ENCODE results near the gene NPM1.

The NPM1 gene

DNA sequence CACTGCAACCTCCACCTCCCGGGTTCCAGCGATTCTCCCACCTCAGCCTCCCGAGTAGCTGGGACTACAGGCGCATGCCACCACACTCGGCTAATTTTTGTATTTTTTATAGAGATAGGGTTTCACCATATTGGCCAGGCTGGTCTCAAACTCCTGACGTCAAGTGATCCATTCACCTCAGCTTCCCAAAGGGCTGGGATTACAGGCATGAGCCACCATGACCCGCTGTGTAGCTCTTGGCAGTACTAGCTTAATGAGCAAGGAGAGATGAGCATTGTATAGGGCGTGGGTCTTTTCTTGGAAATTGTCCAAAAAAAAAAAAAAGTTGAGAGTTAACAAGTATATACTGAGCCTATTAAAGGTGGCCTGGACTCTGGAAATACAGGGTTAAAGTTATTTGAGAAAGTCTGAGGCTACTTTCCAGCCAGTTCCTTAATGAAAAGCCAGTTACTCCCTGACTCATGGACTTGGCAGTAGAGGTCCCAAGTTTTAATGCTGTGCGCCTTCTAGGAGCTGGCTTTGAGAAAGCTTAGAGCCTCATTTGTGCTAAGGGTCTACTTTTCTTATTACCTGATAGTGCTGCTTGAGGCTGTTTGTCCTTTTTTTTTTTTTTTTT, 27.6 kb downstream of the NPM1 start:
- DNase-seq = peak; percentile 3

DNA sequence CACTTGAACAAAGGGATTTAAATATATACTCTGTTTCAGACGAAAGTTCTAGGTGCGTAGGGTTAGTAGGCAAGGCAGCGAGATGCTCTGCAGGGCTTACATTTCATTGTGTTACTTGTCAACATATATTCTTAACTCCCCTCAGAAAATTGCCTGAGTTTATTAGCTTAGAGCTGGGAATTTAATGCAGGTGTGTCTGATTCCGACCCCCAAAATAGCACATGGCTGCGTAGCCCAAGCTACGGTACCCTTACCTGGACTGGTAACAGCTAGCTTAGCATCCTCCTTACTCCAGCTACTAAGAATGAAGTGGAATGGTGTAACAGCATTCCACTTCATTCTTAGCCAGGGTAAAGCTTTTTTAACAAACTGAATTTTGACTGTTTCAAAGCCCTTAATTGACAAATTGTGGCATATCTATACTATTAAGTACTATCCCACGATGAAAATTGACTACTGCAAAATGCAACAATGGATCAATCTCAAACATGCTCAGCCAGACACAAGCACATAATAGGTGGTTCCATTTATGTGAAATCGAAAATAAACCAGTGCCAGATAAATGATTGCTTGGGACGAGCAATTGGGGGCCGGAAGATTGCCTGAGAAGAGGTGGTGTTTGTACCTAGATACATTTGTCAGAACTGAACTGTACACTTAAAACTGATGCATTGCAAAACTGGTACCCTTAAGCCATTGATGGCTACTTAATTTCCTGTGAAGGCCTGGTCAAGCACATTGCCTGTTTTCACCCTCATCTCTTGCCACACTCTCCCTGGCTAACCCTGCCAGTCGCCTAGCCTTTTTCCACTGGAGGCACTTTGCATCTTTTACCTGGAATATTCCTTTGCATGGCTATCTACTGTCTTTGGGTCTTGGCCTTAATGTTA, 28.8 kb downstream of the NPM1 start:
- no peak for DNase-seq

- peak; percentile 35 for DNase-seq
These were observed 30.8 kb downstream of the NPM1 start for GRCh38 chr5:171418316-171418981.

DNA sequence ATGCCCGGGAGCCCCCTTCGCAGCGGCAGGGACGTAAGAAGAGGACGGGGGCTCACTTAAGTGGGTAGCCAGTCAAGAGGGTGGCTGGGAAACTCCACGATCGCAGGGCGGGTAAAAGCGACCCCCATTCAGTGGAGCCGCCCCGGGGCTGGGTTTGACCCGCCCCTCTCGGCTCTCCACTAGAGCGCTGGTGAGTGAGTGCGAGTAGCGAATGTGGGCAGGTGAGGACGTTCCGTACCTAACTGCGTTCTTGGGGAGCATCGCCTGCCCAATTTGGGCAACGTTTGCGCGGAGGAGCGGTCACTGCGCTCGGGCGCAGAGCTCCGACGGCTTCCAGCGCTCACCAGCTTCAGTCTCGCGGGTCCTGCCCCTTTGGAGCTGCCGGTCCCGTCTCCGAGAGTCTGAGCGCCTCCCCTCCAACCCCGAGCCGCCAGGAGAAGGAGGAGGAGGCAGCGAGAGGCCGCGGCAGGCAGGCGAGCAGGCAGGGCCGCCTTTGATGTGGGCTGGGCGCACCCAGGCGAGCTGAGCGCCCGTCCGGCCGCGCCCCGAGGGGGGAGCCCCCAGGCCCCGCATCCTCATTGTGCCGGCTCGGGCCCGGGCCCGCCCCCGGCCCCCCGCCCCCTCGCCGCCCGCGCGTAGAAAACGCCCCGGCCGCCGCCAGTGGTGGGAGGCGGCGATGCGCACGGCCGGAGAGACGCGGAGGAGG, 31.5 kb downstream of the NPM1 start, which contains the start of gene FGF18:
FGF18 (plus strand) TSS at position 666 of the 706 bp plus-strand sequence. CDS start 553 bp downstream, outside the sequence.
- peak; percentile 40 for DNase-seq

GRCh38 chr5:171419688-171420430, 32.2 kb downstream of the NPM1 start:
- peak; percentile 8 for DNase-seq

- DNase-seq = peak; percentile 73
These were observed 33.0 kb downstream of the NPM1 start for GRCh38 chr5:171420431-171421241.

- peak; percentile 2 for DNase-seq
These were observed 33.9 kb downstream of the NPM1 start for GRCh38 chr5:171421331-171422262.

GRCh38 chr5:171422495-171422894, 34.8 kb downstream of the NPM1 start:
- DNase-seq = no peak

DNA sequence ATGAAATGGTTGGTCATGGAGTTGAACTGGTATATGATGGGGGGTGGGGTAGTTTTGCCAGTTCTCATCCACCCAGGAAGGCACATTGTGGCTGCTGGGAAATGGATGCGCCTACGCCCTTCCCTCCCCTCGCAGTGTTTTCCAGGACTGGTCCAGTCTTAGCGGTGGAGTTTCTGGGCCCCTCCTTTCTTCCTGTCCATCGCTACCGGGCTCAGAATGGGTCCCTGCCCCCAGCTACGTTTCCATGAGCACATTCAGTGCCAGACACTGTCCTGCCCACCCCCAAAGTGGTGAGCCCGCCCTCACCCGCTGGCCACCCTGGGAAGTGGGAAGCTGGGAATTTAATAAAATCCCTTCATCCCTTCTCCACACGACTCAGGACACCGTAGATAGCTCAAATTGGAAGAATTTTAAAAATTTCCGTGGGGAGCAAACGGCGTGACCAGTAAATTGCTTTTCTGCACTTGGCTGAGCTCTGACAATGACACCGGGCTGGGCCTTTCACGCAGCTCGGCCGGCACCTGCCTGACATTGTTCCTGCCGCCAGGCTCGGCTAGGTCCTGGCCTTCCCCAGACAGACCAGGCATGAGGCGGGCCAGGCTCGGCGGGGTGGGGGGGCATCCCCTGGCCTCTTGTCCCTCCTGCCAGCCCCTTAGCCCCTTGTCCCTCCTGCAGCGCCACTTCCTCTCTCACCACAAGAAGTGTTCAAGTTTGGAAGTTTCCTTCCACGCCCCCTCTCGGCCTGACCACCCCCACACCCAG, 35.4 kb downstream of the NPM1 start:
- no peak for DNase-seq

- no peak for DNase-seq
These were observed 37.1 kb downstream of the NPM1 start for GRCh38 chr5:171424726-171425125.

GRCh38 chr5:171425596-171426244, 38.1 kb downstream of the NPM1 start:
- DNase-seq = no peak

DNA sequence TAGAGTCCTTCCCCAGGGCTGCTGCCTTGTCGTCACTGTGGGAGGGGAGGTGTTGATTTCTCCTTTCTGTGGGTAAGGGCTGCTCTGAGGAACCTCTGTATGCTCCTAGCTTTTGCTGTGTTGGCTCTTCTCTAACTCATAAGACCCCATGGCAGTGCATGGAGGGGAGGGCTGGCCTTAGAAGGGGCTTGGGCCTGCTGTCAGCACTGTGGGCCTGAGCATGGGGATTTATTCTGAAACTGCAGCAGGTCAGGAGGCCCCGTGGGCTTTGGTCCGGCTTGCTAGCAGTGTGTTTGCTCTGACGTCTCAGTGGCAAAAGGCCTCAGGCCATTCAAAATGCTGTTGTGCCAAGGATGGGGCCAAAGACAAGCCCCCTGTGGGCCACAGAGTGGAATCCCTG, 38.6 kb downstream of the NPM1 start:
- no peak for DNase-seq

DNA sequence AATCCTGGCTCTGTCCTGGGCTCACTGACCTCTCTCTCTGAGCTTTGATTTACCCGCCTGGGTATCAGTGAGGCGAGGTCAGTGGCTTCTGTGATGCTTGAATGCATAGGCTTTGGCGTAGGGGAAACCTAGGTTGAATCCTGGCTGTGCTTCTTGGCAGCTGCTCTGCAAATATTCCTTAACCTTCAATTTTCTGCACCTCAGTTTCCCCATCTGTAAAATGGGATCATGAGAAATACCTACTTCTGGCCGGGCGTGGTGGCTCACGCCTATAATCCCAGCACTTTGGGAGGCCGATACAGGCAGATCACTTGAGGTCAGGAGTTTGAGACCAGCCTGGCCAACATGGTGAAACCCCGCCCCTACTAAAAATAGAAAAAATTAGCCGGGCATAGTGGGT, 39.0 kb downstream of the NPM1 start:
- no peak for DNase-seq

- no peak for DNase-seq
These were observed 39.9 kb downstream of the NPM1 start for GRCh38 chr5:171427318-171428167.

DNA sequence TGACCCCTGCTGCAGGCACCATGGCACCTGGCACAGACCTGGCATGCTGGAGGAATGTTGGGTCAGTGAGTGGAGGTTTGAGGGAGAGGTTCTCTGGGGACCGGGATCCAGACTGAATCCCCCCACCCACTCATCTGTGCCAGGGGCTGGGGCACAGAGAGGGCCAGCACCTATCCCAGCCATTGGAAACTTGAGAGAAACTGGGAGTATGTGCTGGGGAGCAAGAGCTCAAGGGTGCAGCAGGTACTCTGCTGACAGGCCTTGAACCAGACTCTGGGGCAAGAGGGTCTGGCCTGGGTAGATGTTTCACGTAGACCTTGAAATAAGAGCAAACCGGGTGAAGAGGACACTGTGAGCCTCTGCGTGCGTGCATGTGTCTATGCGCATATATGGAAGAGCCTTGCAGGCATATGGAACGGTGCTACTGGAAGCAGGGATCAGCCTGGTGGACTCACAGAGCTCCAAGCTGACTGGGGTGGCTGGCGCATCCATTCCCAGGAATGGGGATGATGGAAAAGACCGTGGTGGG, 40.6 kb downstream of the NPM1 start:
- no peak for DNase-seq

DNA sequence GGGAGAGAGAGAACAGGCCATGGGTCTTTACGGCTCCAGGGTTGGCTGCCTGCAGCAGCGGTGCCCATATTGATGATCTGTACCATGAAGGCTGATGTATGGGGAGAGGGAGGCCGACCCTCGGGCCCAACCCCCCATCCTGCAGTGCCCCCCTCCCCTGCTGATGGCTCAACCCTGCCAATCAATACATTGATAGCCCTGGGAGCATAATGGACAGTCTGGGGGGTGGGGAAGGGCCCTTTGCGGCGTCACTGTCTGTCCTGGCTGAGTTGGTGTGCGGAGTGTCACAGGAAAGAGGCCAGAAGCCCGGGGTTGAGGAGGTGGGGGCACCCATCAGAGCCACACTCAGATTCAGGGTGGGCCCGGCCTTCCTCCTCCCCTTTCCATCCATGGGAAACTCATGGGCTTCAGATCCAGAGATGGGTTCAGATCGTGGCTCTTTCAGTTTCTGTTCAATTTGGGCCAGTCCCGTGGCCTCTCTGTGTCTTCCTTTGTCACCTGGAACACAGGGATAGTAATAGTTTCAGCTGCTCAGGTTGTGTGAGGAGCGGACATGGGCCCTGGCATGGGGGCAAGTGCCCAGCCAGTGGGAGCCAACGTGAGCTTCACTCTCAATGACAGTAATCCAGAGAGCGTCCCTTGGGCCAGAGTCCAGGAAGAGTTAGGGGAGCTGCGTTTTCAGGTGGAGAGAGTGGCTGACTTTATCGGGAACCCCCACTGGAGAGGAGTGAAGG, 41.3 kb downstream of the NPM1 start:
- no peak for DNase-seq

GRCh38 chr5:171429543-171429910, 41.9 kb downstream of the NPM1 start:
- DNase-seq = no peak

Measured in NCI-H1105 treated with DMSO at 0.1 percent for 48 hours (cell line).